ENCODE results near the gene TRPM2.

- TF ChIP-seq CTCF (IDR thresholded peaks at IDR 0.05; ENCODE audit: borderline replicate concordance, extremely low read depth, low read length, poor library complexity, severe bottlenecking) (no peak), EZH2 (IDR thresholded peaks at IDR 0.05; ENCODE audit: borderline replicate concordance, low read depth, low read length, severe bottlenecking) (no peak)
Measured at GRCh38 chr21:44375281-44375651, 21.8 kb downstream of the TRPM2 start.

Measured in DND-41 (cell line).